HG03378 (cell line): Measurements from ENCODE around the gene PIGL.
A peak's percentile ranks its signal among the peaks of the same experiment; 100 is the strongest.

Source experiments
- ATAC-seq: cut with Tn5 transposase; IDR thresholded peaks from one replicate; pipeline ENCODE4 v1.9.1; 2021; ENCODE audit warnings: mild to moderate bottlenecking, moderate library complexity; ENCODE audit not compliant: unreplicated experiment

PIGL gene

DNA sequence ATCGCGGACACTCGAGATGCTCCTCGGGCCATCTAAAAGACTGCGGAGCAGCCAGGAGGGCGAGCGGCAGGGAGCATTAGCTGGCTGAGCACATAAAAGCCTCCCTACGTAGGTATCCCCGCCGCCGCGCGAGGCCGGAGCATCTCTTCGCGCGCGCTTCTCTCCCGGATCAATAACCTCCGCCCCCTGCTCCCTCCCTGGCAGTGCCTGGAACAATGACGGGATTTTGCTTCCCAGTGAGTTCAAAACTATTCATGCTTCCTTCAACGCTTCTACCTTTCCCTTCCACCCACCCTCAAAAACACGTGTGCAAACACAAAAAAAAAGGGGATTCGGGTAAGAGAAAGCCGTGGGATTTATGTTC is 135.3 kb downstream of the PIGL start:
- ATAC-seq: no peak

DNA sequence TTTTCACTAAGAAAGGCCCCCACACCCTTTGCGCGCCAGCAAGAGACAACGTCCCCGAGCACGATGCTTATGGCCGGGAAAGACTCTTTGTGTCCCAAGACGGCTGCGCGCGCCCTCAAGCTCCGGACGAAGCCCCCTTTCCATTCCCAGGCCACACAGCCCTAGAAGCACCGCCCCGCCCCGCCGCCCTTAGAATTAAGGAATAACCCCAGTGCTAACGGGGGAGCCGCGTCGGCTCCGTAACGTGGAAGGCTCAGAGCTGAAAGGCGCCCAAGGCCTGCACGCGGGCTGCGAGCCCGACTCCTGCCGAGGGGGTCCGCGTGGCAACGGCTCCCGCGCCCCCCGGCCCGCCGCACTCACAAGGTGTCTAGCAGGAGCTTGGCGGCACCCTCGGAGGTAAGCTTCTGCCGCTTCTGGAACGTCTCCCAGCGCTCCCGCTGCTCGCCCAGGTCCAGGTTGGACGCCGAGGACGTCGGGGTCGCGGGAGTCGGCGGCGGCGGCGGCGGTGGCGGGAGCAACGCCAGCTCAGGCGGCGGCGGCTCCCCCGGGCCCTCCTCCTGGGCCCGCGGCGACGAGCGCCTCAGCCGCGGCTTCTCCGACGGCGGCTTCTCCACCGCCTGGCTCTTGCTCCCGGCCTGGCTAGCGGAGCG is 135.8 kb downstream of the PIGL start:
- ATAC-seq: no peak

DNA sequence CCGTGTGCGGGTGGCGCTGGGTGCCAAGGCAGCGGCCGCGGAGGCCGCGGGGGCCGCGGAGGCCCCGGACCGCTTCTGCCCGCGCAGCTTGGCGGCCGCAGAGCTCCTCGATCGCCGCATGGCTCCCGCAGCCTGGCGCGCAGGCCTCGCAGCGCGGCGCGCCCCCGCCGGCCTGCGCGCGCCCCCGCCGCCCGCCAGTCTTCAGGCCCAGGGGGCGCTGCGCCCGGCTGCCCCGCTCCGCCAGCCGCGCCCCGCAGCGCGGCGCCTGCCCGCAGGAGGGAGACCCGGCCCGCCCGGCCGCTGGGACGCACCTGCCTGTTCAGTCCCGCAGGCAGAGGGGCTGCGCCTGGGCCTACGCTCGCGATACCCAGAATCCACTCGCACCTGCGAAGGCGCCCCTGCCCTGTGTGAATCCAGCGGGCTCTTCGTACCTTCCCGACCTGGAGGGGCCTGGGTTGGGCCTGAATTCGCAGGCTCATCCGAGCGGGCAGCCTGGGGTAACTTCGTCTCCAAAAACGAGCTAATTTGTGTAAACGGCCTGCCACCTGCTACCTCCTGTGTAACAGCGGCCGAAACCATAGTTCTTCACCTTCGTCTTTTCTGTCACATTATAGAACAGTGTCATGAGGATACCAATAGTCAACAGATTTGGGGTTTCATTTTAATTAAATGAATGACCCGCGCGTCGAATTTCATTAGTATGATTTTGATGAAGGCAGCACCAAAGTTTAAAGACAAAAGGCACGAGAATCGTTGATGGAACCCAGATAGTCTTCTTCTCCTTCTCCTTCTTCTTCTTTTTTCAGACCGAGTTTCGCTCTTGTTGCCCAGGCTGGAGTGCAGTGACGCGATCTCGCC is 136.5 kb downstream of the PIGL start, which contains the start of gene CENPV:
Gene CENPV (minus strand): TSS at position 153 of the 858 bp plus-strand sequence. CDS start 33 bp downstream, at position 120.
- no peak for ATAC-seq

DNA sequence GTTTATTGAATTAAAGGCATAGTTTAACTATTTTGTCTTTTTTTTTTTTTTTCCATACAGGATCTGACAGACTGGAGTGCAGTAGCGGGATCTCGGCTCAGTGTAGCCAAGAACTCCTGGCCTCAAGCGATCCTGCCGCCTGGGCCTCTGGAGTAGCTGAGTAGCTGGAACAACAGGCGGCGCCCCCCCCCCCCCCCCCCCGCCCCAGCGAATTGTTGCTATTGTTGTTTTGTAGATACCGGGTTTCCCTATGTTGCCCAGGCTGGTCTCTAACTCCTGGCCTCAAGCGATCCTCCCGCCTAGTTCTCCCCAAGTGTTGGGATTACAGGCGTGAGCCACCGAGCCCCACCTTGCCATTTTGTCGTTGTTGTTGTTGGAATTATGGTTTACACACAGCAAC is 137.6 kb downstream of the PIGL start:
- ATAC-seq: no peak

DNA sequence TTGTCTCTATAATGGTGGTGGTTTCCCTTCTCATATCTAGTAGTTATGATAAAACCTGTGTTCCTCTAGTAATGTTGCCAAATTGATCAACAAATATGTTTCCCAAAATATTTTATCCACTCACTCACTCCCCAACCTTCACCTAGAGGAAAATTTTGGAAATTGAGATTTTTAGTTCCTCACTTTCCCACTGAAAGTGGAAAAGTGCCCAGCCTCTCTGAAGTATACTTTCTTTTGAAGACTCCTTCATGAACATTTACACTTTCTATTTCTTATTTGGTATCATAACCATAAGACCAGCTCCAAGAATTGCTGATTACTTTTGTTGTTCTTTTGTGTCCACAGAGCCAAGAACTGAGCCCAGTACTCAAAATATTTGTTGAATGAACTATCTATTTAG is 141.4 kb downstream of the PIGL start:
- ATAC-seq: no peak

DNA sequence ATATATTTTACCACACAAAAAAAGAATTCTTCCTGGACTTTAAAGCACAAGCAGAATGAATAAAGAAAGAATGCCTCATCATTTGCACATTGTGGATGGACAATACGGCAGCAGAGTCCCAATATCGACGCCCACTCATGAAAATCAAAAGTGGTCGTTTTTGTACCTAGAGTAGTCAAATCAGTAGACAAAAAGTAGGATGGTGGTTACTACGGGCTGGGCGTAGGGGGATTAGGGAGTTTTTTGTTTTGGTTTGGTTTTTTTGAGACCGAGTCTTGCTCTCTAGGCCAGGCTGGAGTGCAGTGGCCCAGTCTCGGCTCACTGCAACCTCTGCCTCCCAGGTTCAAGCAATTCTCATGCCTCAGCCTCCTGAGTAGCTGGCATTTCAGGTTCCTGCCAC is 144.9 kb downstream of the PIGL start:
- ATAC-seq: no peak

DNA sequence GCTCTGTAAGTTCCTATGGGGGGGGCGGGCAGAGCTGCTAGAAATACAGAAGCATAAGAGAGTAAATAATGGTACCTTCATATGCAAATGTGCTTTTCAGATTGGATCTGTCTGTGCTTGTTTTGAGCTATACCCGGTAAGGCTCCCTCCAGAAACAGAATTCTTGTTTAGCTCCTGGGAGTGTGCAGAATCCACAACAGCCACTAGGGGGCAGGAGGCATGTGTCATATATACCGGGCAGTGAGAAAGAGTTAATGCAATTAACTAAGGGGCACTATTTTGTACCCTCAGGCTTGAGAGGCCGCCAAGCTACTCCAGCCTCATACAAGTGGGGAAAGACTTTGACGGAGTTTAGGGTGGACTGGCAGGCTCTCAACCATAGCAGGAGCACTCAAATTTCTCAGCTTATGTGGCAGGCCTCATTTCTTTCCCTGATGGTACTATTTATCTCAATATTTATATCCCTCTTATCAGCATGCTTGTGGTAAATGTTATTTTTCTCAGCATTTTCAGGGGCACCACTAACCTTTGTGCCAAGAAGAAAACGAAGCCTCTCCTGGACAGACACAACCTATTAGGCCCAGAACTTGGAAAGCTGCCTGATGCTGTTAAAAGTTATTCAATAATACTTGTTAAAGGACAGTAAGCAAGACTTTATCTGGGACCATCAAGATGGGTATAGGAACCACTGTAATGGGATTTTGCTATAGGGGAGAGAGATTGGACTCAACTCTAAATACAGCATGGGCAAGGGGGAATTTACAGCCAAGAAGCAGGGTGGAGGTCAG is 146.9 kb downstream of the PIGL start:
- ATAC-seq: peak; percentile 78

DNA sequence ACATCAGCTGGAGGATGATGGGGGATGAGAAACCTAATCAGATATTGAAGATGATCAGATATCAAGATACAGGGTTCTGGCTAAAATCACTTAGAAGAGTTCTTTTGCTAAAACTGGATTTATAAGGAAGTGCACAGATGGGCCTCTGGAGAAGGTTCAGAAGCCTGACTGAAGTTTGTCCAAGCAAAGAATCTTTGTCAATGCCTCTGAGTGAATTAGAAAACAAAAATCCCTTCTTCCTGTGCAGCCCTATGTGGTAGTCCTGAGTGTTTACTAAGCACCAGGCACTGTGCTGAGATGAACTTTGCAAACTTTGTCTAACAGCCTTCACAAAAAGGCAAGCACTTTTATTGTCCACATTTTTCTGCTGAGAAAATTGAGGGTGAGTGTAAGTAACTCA is 147.6 kb downstream of the PIGL start:
- ATAC-seq: no peak

DNA sequence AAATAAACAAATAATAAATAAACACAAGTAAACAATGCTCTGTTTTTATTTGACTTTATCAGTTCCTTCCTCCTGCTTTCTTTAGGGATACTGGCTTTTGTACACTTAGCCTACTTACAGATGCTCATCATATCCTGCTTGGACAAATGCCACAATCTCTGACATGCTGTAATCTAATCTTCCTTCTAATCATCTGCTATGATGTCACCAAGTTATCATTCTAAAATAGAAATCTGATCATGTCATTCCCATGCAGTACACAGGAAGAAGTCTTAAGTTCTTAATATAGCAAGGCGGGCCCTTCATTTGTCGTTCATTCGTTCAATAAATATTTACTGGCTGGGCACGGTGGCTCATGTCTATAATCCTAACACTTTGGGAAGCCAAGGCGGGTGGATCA is 154.7 kb downstream of the PIGL start:
- ATAC-seq: no peak

DNA sequence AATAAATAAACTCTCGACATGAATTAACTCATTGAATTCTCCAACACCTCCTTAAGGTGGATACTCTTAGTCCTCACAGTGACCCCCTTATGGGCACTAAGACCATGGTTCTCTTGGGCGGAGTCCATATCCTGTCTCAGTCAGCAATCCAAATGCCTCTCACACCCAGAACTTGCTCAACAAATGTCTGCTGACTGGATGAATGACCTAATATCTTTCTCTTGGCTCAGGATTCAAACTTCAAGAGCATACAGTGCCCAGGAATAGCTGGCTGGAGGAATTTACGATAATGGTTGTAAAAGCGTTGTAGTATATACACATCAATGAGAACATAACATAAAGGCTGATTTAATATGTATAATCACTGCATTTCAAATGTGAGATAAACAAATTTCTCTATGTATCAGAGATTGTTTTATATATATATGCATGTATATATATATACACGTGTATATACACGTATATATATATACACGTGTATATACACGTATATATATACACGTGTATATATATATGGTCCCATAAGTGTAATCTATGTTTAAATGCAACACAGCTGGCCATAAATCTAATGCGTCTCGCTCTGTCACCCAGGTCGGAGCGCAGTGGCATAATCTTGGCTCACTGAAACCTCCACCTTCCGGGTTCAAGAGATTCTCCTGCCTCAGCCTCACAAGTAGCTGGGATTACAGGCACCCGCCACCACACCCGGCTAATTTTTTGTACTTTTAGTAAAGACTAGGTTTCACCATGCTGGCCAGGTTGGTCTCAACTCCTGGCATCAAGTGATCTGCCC is 157.3 kb downstream of the PIGL start:
- no peak for ATAC-seq
